Adrenal gland (tissue), 12 donors: Measurements from ENCODE around the gene ATP1A1. TPM values are rescaled to one million over a fixed set of nuclear protein-coding genes. Genes with fewer than 3 reads are reported as not detected.

Source experiments
- DNase-seq, 7 donors: peaks; one replicate each; pipeline ENCODE4 v3.0.0-alpha.2; 2019 to 2020
- H3K27ac ChIP-seq, 5 donors: fragments of 200-600 bp; sonication (generic) in 4 of 5; 1 replicate in 3 of 5; 2 replicates in 2 of 5; pipeline versions ENCODE4 v1.5.1 to v1.8.0; 2016 to 2020; ENCODE audit warnings: mild to moderate bottlenecking in 1 of 5
- H3K27me3 ChIP-seq: fragments of 200-600 bp; 2 replicates; pipeline ENCODE4 v1.8.0; 2021
- H3K36me3 ChIP-seq, 2 donors: fragments of 200-600 bp; replicated peaks in 1 of 2; 1 replicate in 1 of 2; 2 replicates in 1 of 2; pipeline versions ENCODE4 v1.5.1 to v1.8.0; 2018 to 2022
- H3K4me1 ChIP-seq, 2 donors: fragments of 200-600 bp; replicated peaks in 1 of 2; 1 replicate in 1 of 2; 2 replicates in 1 of 2; pipeline versions ENCODE4 v1.5.1 to v1.8.0; 2018 to 2021
- H3K4me3 ChIP-seq, 4 donors: fragments of 200-600 bp; sonication (generic) in 3 of 4; one replicate each; pipeline ENCODE4 v1.5.1; 2016 to 2018
- H3K9me3 ChIP-seq, 3 donors: fragments of 200-600 bp; sonication (generic) in 1 of 3; replicated peaks in 1 of 3; 1 replicate in 2 of 3; 2 replicates in 1 of 3; pipeline versions ENCODE4 v1.5.1 to v1.8.0; 2016 to 2021
- CTCF ChIP-seq, 6 experiments: fragments of 450-650 bp in 4 of 6; fragments of 200-600 bp in 2 of 6; sonication (generic) in 1 of 6; IDR thresholded peaks; 1 replicate in 5 of 6; 2 replicates in 1 of 6; pipeline versions ENCODE4 v1.5.1 to v1.8.0; 2016 to 2021; ENCODE audit warnings: antibody characterized with exemption in 6 of 6, mild to moderate bottlenecking in 2 of 6, moderate library complexity in 1 of 6
- POLR2A ChIP-seq, 2 donors: fragments of 450-650 bp; IDR thresholded peaks; one replicate each; pipeline ENCODE4 v1.6.1; 2017; ENCODE audit warnings: antibody characterized with exemption in 2 of 2, mild to moderate bottlenecking in 2 of 2, moderate library complexity in 1 of 2
- WGBS, 4 donors: extraction: QIAGEN DNeasy Blood & Tissue Kit in 2 of 4; methylation state at CpG; one replicate each; pipeline versions ENCODE4 v1.1.5 to v1.1.7; 2013 to 2017; 5-methylcytosine and 5-hydroxymethylcytosine counted together
- intact Hi-C, 2 donors: fragments of 100-400 bp; cut with DNase I; formaldehyde crosslinking; loops; one replicate each; pipeline versions ENCODE4 v1.14.1 to v1.15.0; 2022 to 2023
- polyA plus RNA-seq, 3 donors: library from polyadenylated mRNA; stranded (reverse); fragments of 200-250 nt in 2 of 3; fragments of 350-450 nt in 1 of 3; fragmentation: Illumina TruSeq in 1 of 3; extraction: RNeasy Lipid Tissue Mini Kit (QIAGEN cat#74804) in 1 of 3; gene quantifications; one replicate each; pipeline ENCODE4 v1.2.3, GENCODE V29; 2013 to 2014
- total RNA-seq, 9 donors: library from RNA; depleted of rRNA in 4 of 9; stranded (reverse); fragments of >200 nt in 4 of 9; fragments of 120-200 nt in 1 of 9; fragmentation: NEBNext Ultra II Directional in 1 of 9; extraction: Animal tissue kit (Norgen Biotek cat#: 25700) in 1 of 9; gene quantifications; one replicate each; pipeline versions ENCODE4 v1.1.0 to v1.2.4, GENCODE V29; 2013 to 2023
- donor health status: healthy with polysubstance abuse.
- donor health status: Bipolar disorder and iron deficiency.
- donor health status: DM: yes; HTN: yes; CAD: no.
- donor health status: DM: no; HTN: no; CAD: no.
- donor health status: DM: no; HTN: no; CAD: no.
- donor health status: DM: yes; HTN: yes; CAD: no.

The ATP1A1 gene
- total and polyA plus RNA-seq, 12 donors: 60.7 to 377 (median 222) TPM

- no peak for DNase-seq
- no peak for TF ChIP-seq POLR2A (IDR thresholded peaks at IDR 0.05)
- no peak for TF ChIP-seq CTCF (IDR thresholded peaks at IDR 0.05)
- intact Hi-C loops: loop anchor here in 1 of 2 donors (10.0 kb wide), 1 partner anchor 228 kb away; no protein-coding TSS in a partner anchor
- Histone ChIP-seq H3K9me3 (no peaks in the 10 kb centered on the region), H3K36me3 (peaks cover 0 to 32% of the 10 kb centered on the region in 2 donors), H3K27ac (no peak overlapping the region), H3K4me1 (peaks cover 29 to 73% of the 10 kb centered on the region in 2 donors), H3K4me3 (no peak overlapping the region), H3K27me3 (no peaks in the 10 kb centered on the region)
- WGBS, 4 donors: 71 to 77% (median 73%) methylated on average over 4 of the region's 4 CpGs
Measured at GRCh38 chr1:116382857-116383483, 9.9 kb downstream of the ATP1A1 start.

- Histone ChIP-seq H3K36me3 (peaks cover 0 to 63% of the 10 kb centered on the region in 2 donors), H3K4me1 (peaks cover 7 to 42% of the 10 kb centered on the region in 2 donors), H3K27ac (no peak overlapping the region), H3K9me3 (no peaks in the 10 kb centered on the region), H3K27me3 (no peaks in the 10 kb centered on the region), H3K4me3 (no peak overlapping the region)
- no peak for DNase-seq
- intact Hi-C loops: loop anchor here in 1 of 2 donors (10.0 kb wide), 1 partner anchor 231 kb away; no protein-coding TSS in a partner anchor
- WGBS, 4 donors: 68 to 79% (median 72%) methylated on average over 4 of the region's 4 CpGs
- TF ChIP-seq POLR2A (IDR thresholded peaks at IDR 0.05) (no peak), CTCF (IDR thresholded peaks at IDR 0.05) (no peak)
Measured at GRCh38 chr1:116386042-116386441, 13.0 kb downstream of the ATP1A1 start.

- Histone ChIP-seq H3K36me3 (peaks cover 0 to 73% of the 10 kb centered on the region in 2 donors), H3K4me1 (peaks cover 2 to 27% of the 10 kb centered on the region in 2 donors), H3K4me3 (no peak overlapping the region), H3K9me3 (no peaks in the 10 kb centered on the region), H3K27me3 (no peaks in the 10 kb centered on the region), H3K27ac (no peak overlapping the region)
- TF ChIP-seq POLR2A (IDR thresholded peaks at IDR 0.05) (no peak), CTCF (IDR thresholded peaks at IDR 0.05) (no peak)
- intact Hi-C loops: loop anchor here in 1 of 2 donors (10.0 kb wide), 1 partner anchor 233 kb away; no protein-coding TSS in a partner anchor
- 87 to 94% (median 92%) methylated on average over 6 of the region's 6 CpGs for WGBS, 4 donors
- no peak for DNase-seq
Measured at GRCh38 chr1:116387551-116387950, 14.5 kb downstream of the ATP1A1 start.

- intact Hi-C loops: loop anchor here in 1 of 2 donors (10.0 kb wide), 1 partner anchor 233 kb away; no protein-coding TSS in a partner anchor
- Histone ChIP-seq H3K36me3 (peaks cover 0 to 78% of the 10 kb centered on the region in 2 donors), H3K4me3 (no peak overlapping the region), H3K9me3 (no peaks in the 10 kb centered on the region), H3K27me3 (no peaks in the 10 kb centered on the region), H3K4me1 (peaks cover 0 to 21% of the 10 kb centered on the region in 2 donors), H3K27ac (no peak overlapping the region)
- DNase-seq: no peak
- 93 to 95% (median 94%) methylated on average over 3 of the region's 3 CpGs for WGBS, 4 donors
- TF ChIP-seq CTCF (IDR thresholded peaks at IDR 0.05) (no peak), POLR2A (IDR thresholded peaks at IDR 0.05) (no peak)
Measured at GRCh38 chr1:116388122-116388521, 15.1 kb downstream of the ATP1A1 start.
